ENCODE measurements around the gene DNAH1.

DNA sequence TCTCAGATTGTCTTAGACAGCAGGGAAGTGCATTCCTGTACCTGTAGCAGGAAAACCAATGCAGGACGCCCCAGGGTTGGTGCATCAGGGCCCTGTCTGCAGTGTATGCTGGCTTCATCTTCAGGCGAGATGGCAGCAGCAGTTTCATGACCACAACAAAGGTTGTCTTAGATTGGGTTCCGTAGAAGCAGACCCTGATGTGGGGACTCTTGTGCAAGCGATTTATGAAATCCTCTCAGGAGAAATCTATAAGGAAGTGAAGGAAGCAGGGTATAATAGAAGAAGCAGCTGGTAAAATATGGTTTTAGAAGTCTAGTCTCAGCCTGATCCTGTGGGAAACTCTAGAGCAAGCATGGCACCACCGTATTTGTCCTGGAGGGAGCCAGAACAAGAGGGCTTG is 25.0 kb downstream of the DNAH1 start:
- TF ChIP-seq, protein P1, sequence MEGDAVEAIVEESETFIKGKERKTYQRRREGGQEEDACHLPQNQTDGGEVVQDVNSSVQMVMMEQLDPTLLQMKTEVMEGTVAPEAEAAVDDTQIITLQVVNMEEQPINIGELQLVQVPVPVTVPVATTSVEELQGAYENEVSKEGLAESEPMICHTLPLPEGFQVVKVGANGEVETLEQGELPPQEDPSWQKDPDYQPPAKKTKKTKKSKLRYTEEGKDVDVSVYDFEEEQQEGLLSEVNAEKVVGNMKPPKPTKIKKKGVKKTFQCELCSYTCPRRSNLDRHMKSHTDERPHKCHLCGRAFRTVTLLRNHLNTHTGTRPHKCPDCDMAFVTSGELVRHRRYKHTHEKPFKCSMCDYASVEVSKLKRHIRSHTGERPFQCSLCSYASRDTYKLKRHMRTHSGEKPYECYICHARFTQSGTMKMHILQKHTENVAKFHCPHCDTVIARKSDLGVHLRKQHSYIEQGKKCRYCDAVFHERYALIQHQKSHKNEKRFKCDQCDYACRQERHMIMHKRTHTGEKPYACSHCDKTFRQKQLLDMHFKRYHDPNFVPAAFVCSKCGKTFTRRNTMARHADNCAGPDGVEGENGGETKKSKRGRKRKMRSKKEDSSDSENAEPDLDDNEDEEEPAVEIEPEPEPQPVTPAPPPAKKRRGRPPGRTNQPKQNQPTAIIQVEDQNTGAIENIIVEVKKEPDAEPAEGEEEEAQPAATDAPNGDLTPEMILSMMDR (IDR thresholded peaks at IDR 0.05), result no peak
- TF ChIP-seq POLR2A (IDR thresholded peaks at IDR 0.05) (no peak), EP300 (IDR thresholded peaks at IDR 0.05) (no peak)
